ENCODE results near the gene CTXN1.

GRCh38 chr19:7900931-7901330 is 25.0 kb downstream of the CTXN1 start:
- TF ChIP-seq CTCF (tag by site-specific recombination; IDR thresholded peaks at IDR 0.05), result no peak
- no peak for TF ChIP-seq ZNF146 (tag by site-specific recombination; IDR thresholded peaks at IDR 0.05)
- no peak for TF ChIP-seq ZNF302 (tag by site-specific recombination; IDR thresholded peaks at IDR 0.05; ENCODE audit: low read depth)
- TF ChIP-seq, protein P1, sequence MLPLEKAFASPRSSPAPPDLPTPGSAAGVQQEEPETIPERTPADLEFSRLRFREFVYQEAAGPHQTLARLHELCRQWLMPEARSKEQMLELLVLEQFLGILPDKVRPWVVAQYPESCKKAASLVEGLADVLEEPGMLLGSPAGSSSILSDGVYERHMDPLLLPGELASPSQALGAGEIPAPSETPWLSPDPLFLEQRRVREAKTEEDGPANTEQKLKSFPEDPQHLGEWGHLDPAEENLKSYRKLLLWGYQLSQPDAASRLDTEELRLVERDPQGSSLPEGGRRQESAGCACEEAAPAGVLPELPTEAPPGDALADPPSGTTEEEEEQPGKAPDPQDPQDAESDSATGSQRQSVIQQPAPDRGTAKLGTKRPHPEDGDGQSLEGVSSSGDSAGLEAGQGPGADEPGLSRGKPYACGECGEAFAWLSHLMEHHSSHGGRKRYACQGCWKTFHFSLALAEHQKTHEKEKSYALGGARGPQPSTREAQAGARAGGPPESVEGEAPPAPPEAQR (tag by site-specific recombination; IDR thresholded peaks at IDR 0.05), result no peak
- no peak for TF ChIP-seq BCL11A (tag by site-specific recombination; IDR thresholded peaks at IDR 0.05; ENCODE audit: low read depth)
- no peak for TF ChIP-seq SP2 (tag by site-specific recombination; IDR thresholded peaks at IDR 0.05)
- no peak for TF ChIP-seq ZNF423 (tag by site-specific recombination; IDR thresholded peaks at IDR 0.05)
- no peak for TF ChIP-seq ZNF398 (tag by site-specific recombination; IDR thresholded peaks at IDR 0.05)
- TF ChIP-seq ZBTB20 (tag by site-specific recombination; IDR thresholded peaks at IDR 0.05), result no peak
- TF ChIP-seq BCL11B (tag by site-specific recombination; IDR thresholded peaks at IDR 0.05; ENCODE audit: low read depth), result no peak
- no peak for TF ChIP-seq ZNF239 (tag by site-specific recombination; IDR thresholded peaks at IDR 0.05)
- no peak for TF ChIP-seq ZNF121 (tag by site-specific recombination; IDR thresholded peaks at IDR 0.05)
- TF ChIP-seq ZBTB49 (tag by site-specific recombination; IDR thresholded peaks at IDR 0.05; ENCODE audit: low read depth), result no peak
- no peak for TF ChIP-seq ZNF571 (tag by site-specific recombination; IDR thresholded peaks at IDR 0.05)
